ENCODE data around the gene MLLT10. TPM values are rescaled to one million over a fixed set of nuclear protein-coding genes. Genes with fewer than 3 reads are reported as not detected.
A peak's percentile ranks its signal among the peaks of the same experiment; 100 is the strongest.

Gene MLLT10
- total and polyA plus RNA-seq, 9 of the 15 experiments (the other 6 are each of a cell fraction or from before 2014, with no cell fraction given) = 18.8 to 81.4 (median 64.2) TPM

DNA sequence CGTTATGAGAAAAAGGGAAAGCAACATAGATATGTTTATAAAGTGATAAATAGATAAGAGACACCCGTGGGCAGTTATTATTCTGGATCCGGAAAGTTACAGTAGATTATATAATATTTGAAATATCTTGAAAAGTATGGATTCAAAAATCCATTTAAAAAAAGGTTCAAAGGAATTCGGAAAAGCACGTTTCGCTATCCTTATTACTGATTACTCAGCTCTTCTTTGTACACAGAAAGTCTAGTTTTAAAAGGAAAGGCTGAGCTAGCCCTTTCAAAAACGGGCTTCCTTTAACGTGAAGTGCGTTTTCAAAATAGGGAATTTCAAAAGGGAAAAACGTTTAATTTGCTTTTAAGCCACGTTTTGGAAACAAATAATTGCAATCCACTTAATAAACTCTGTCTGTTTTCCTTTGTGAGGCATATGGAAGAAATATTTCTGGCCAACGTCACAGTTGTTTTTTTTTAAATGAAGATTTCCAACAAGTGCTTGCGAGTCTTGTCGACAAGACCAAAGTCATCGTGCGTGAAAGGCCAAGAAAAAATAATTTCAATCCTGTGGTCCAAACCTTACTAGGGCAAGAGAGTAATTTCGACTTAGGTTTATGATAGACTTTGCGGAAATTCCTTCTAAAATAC lies 6.3 kb upstream of the MLLT10 start (continued):
- TF ChIP-seq, protein P1, sequence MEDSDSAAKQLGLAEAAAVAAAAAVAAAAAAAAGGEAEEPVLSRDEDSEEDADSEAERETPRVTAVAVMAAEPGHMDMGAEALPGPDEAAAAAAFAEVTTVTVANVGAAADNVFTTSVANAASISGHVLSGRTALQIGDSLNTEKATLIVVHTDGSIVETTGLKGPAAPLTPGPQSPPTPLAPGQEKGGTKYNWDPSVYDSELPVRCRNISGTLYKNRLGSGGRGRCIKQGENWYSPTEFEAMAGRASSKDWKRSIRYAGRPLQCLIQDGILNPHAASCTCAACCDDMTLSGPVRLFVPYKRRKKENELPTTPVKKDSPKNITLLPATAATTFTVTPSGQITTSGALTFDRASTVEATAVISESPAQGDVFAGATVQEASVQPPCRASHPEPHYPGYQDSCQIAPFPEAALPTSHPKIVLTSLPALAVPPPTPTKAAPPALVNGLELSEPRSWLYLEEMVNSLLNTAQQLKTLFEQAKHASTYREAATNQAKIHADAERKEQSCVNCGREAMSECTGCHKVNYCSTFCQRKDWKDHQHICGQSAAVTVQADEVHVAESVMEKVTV (CRISPR knock-in tag; IDR thresholded peaks at IDR 0.05) = no peak
- TF ChIP-seq ATF1 (CRISPR knock-in tag; IDR thresholded peaks at IDR 0.05) = no peak
- TF ChIP-seq ATF1 (tag; IDR thresholded peaks at IDR 0.05) = peak; percentile 66; the same call in 1 of the 2 replicates
- no peak for TF ChIP-seq SMARCA4 (IDR thresholded peaks at IDR 0.05)
- TF ChIP-seq, protein P2, sequence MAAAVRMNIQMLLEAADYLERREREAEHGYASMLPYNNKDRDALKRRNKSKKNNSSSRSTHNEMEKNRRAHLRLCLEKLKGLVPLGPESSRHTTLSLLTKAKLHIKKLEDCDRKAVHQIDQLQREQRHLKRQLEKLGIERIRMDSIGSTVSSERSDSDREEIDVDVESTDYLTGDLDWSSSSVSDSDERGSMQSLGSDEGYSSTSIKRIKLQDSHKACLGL (CRISPR knock-in tag; IDR thresholded peaks at IDR 0.05; ENCODE audit: borderline replicate concordance, poor library complexity, severe bottlenecking) = no peak
- no peak for TF ChIP-seq HEY1 (CRISPR knock-in tag; IDR thresholded peaks at IDR 0.05; ENCODE audit: borderline replicate concordance)
- no peak for TF ChIP-seq ATF3 (IDR thresholded peaks at IDR 0.05)
- no peak for TF ChIP-seq ATF3 (CRISPR knock-in tag; conservative IDR thresholded peaks at IDR 0.05)
- TF ChIP-seq ZNF695 (CRISPR knock-in tag; IDR thresholded peaks at IDR 0.05) = no peak
- TF ChIP-seq POLR2H (tag; IDR thresholded peaks at IDR 0.05; ENCODE audit: low read depth) = peak; percentile 40; the same call in 1 of the 2 replicates
- TF ChIP-seq MLX (CRISPR knock-in tag; conservative IDR thresholded peaks at IDR 0.05) = no peak
- TF ChIP-seq NONO (IDR thresholded peaks at IDR 0.05; ENCODE audit: low read depth in 2 of 2, low read length in 1 of 2) = no peak
- no peak for TF ChIP-seq NCOA2 (IDR thresholded peaks at IDR 0.05; ENCODE audit: partially characterized antibody in 2 of 2)
- no peak for TF ChIP-seq MECOM (CRISPR knock-in tag; IDR thresholded peaks at IDR 0.05)
- TF ChIP-seq CBX2 (IDR thresholded peaks at IDR 0.05; ENCODE audit: insufficient read depth, low read length, poor library complexity, severe bottlenecking) = no peak
- TF ChIP-seq ZNF655 (CRISPR knock-in tag; IDR thresholded peaks at IDR 0.05) = no peak
